ENCODE results near the gene RFC1.
"Not testable (repeated sequence)": the region's sequence is repeated elsewhere in the genome, so short reads cannot be mapped to it uniquely, and the experiment has no call there.

The RFC1 gene

GRCh38 chr4:39302901-39303300 lies 63.3 kb downstream of the RFC1 start:
- DNase-seq, result no peak

DNA sequence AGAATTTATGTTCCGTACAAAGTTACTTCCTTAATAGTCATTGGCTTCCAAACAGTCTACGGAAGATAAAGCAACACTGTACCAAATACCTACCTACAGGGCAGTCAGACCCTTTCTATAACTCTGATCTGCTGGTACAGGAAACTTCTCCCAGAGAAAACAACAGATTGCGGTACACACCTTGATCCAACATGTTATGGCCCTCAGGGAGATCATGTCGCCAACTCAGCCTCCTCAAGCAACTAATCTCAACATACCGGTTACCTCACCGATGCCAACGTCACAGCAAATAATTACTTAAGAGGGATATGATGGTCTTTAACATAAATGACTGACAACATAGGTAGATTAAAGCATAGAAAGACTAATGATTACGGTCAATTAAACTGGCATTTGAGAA lies 70.4 kb downstream of the RFC1 start:
- no peak for DNase-seq

- DNase-seq, result not testable (repeated sequence)
Observed at GRCh38 chr4:39292433-39292832, 73.7 kb downstream of the RFC1 start.

- DNase-seq, result no peak
Observed at GRCh38 chr4:39291686-39292085, 74.5 kb downstream of the RFC1 start.

GRCh38 chr4:39287223-39287622 lies 78.9 kb downstream of the RFC1 start:
- no peak for DNase-seq

DNA sequence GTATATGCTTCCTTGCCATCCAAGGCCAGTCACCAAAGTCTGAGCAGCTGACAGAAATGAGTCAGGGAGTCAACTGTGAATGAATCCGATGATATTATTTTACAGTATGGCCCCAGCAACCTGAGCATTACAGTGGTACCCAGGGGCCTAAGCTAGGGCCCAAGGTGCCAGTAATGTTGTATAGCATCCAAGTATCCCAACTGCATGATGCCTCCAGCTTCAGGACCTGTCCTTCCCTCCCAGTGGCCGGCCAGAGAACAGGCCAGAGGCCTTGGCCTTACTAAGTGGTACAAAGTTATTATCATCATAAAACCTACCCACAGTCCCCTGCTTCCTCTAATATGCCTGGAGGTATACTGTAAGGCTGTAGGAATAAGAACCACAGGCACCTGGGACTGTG lies 79.9 kb downstream of the RFC1 start:
- no peak for DNase-seq

GRCh38 chr4:39285853-39286252 lies 80.3 kb downstream of the RFC1 start:
- DNase-seq, result no peak

GRCh38 chr4:39285111-39285795 lies 80.9 kb downstream of the RFC1 start:
- no peak for DNase-seq

DNA sequence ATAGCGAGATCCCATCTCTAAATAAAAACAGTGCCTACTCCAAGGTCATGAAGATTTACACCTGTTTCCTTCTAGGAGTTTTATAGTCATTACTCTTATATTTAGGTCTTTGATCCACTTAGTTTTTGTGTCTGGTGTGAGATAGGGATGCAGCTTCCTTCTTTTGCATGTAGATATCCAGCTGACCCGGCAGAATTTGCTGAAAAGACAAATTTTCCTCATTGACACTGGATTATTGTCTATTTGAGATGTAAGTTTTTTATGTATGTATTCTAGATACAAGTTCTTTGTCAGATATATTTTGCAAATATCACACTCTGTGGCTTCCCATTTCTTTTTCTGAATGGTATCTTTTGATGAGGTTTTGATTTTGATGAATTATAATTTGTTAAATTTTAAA lies 85.4 kb downstream of the RFC1 start:
- no peak for DNase-seq

GRCh38 chr4:39279416-39279815 lies 86.7 kb downstream of the RFC1 start:
- no peak for DNase-seq

DNA sequence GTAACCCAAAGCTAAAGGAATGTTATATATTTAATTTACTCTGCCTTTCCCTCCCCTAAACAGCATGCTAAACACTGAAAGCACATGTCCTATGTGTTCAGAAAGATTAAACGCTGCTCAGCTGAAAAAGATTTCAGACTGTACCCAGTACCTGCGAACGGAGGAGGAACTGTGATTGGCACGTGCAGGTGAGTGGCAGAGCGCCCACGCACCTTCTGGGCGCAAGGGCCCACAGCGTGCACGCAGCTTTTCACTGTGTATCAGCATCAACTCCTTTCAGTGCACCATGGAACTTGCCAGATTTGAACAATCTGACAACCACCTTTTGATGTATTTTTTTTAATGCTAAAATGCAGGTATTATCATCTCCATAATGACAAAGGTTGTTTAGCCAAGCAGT lies 87.7 kb downstream of the RFC1 start:
- no peak for DNase-seq

- not testable (repeated sequence) for DNase-seq
Observed at GRCh38 chr4:39277661-39278060, 88.5 kb downstream of the RFC1 start.

DNA sequence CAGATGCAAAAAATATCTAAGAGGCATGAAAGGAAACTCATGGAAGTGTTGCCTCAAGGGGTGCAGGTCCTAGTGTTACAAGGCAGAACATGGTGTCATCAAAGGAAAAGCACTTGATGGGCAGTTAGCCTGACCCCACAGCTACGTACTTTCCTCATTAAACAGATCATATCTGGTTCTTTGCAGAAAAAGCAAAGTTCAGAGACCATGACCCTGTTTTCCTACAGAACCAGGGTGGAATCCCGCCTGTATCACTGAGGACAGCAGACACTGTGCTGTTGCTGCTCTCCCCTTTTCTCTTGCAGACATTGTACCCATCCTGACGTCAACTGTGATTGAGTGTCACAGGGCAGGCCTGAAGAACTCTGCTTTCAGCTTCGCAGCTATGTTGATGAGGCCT lies 91.7 kb downstream of the RFC1 start:
- DNase-seq, result no peak

- no peak for DNase-seq
Observed at GRCh38 chr4:39263895-39264294, 102.3 kb downstream of the RFC1 start.

GRCh38 chr4:39259571-39260330 lies 106.4 kb downstream of the RFC1 start:
- DNase-seq, result no peak

GRCh38 chr4:39256436-39256835 lies 109.7 kb downstream of the RFC1 start:
- no peak for DNase-seq

- DNase-seq, result no peak
Observed at GRCh38 chr4:39255871-39256270, 110.3 kb downstream of the RFC1 start.

DNA sequence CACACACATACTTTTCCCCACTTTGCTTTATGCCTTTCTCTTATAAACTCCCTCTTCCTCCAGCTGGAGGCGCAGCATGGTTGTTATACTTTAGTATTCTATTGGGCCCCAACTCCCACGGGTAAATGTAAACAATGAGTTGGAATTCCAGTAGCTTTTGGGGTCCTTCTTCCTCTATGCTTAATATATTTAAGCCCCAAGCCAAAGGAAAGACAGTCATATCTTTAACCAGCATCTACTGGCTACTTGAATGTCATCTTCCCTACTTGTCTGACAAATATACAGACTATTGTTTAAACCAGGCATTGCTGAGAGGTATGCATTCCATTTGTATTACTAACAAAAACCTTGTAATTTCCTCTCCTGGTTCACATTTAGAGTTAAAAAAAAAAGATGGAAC lies 110.9 kb downstream of the RFC1 start:
- no peak for DNase-seq

DNA sequence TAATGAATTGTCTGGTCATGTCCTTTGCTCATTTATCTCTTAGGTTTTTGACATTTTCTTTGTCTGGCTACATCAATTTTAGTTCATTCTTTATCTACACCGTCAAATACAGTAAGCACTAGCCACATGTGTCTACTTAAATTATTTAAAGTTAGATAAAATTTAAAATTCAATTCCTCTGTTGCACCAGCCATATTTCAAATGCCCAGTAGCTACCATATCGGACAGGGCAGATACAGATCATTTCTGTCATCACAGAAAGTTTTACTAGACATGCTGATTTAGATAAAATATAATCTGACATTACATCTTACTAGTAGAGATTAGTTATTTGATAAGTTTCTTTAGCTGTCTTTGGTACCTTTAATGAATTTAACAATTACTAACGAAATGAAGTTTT lies 122.7 kb downstream of the RFC1 start:
- DNase-seq, result no peak

Measured in SHP77 treated with DMSO at 0.1 percent for 48 hours (cell line).